NCI-H2196 (cell line): ENCODE data around the gene FAM217A.

Source experiments
- DNase-seq: peaks from one replicate; lab custom pipeline; 2025; ENCODE audit not compliant: unreplicated experiment; lab: John Stamatoyannopoulos, UW

Gene FAM217A

DNA sequence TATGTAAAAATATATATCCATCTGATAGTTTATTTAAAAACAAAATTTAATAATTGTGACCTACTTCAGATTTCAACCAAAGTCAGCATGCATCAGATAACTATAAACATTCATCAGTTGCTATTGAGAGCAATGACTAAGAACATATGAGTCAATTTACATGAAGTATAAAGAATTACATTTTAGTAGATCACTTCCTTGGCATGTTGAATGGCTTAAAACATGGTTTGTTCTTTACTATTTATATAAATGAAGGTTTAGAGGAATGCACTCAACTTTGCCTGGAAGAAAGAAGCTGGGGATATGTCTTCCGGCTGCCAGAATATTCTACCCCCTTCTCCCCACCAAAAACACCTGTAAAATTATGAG lies 6.4 kb upstream of the FAM217A start:
- no peak for DNase-seq

DNA sequence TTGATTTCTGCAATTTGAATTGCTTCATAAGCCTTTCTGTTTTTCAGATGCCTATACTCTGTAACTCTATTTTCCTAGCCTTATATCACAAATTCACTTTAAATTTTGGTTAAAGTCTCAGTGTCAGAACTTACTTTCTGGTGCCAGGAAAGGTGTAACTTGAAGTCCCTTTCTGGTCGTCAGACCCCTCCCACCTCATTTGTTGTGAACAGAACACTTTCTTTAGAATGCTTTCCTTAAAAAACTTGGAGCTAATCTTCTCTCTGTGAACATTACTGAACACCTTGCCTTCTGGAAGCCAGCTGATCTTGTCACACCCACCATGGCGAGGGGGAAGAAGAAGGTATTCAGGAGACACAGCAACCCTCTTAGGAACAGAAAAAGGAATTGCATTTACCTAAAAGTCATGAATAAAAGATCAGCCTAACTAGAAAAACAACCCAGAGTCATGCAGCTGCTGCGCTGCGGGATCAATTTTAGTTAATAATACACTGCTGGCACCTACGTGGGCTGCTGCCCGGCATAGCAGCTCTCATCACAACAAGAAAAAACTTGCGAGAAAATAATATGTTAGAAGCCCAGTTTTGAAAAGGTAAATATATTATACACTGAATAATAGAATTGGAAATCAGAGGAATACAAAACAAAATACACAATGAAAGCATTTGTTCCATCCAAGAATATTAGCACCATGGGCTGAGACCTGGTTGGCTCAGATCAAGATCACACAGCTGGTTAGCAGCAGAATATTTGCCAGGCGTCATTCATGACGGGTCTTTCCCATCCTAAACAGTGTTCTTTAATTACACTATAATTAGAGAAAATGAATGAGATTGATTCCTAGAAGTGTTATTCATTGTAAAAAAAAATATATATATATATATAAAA lies 5.8 kb upstream of the FAM217A start:
- DNase-seq = no peak

DNA sequence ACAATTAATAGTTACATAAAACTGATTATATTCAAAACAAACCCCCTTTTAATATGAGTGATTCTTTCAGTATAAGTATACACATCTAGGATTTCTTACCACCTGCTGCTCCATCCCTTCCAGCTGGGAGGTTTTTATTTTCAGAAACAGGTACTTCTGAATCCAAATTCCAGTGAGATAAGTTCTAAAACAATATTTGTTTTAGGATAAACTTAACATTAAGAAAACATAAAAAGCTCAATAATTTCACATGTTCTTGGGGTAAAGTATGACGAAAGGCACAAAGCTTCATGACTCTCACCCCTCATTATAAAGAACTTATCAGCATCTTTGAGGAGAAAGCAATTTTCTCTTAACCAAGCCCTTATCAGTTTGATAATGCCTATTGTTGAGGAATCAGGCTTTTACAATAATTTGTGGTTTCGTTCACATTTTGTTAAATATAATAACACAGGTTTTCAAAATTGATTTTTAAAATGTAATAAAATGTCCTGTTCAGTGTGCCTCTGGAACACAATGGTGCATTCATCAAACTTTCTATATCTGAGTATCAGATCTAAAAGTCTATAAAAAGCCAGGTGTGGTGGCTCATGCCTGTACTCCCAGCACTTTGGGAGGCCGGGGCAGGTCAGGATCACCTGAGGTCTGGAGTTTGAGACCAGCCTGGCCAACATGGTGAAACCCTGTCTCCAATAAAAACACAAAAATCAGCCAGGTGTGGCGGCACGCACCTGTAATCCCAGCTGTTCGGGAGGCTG lies 4.3 kb downstream of the FAM217A start:
- DNase-seq = no peak

DNA sequence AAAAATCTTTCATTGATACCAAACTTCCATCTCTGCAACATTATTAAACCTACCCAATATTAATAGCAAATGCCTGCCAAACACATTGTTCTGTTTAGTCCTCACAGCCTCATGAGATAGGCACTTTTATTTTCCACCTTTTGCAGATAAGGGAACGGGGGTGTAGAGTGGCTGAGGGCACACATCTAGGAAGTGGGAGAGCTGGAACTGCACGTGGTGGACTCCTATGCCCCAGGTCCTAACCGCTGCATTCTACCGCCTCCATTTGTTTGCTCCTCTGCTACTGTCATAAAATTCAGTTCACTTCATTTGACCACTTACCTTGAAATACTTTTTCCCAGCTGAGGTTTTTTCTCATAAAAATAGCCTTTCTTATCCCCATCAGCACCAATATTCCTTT lies 7.6 kb downstream of the FAM217A start:
- no peak for DNase-seq

DNA sequence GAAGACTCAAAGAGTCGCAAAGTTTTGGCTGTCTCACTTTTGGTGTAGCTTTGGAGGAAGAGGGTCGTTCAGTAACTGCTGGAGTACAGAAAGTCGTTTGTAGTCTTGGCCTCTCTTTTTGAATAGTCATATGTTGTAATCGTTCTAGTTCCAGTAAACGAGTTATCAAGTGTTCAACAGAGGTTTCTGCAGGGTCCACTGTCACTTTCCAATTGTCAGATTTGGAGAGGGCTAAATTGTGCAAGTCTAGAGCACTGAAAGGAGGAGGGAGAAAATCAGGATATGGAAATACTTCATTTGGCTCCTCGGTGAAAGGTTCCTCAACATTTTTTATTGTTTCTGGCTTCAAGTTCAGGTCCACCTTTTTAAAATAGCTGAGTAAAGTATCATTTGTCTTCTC lies 9.7 kb downstream of the FAM217A start:
- DNase-seq = no peak

DNA sequence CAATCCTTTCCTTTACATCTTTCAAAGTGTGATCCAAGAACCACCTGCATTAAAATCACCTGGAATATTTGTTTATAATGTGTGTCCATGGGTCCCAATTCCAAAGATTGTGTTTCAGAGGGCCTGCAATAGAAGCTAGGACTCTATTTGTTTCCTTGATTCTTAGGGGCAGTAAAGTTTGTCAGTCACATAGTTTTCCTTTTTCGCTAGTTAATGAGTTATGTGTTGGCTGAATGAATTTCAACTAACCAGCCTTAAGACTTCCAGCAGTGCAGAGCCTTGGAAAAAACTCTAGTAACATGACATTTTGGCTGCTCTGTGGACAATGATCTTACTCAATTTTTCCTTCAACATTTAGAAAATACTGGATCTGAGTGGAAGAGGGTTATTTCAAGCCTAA lies 11.3 kb downstream of the FAM217A start:
- DNase-seq = no peak

DNA sequence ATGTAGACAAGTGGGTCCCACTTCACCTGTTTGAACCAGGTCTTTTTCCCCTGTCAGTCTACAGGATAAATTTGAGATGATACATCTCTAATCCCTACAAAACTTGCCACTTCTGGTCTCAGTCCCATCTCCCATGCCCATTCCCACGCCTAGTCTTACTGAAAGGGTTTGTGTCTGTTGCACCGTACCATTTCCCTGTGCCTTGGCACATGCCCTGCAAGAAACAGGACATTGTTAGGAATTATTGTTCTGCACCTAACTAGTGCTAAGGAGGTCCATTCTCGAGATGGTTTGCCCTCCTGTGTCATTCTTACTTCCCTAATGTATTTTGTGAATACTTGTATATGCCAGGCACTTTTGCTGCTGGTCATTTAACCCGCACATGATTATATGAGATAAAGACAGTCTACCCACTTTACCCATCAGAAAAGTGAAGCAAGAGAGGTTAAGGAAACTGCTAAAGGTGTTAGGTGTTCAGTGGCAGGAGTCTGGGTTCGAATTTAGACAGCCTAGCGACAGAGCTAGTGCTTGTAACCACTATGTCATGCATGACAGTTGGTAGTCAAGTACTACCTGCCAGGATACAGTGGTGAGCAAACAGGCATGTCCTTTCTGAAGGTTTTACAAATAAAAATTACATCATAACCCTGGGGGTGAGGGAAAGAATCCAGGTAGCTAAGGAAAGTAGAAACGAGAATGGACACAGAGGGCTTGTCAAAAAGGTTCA lies 12.7 kb downstream of the FAM217A start:
- DNase-seq = no peak

DNA sequence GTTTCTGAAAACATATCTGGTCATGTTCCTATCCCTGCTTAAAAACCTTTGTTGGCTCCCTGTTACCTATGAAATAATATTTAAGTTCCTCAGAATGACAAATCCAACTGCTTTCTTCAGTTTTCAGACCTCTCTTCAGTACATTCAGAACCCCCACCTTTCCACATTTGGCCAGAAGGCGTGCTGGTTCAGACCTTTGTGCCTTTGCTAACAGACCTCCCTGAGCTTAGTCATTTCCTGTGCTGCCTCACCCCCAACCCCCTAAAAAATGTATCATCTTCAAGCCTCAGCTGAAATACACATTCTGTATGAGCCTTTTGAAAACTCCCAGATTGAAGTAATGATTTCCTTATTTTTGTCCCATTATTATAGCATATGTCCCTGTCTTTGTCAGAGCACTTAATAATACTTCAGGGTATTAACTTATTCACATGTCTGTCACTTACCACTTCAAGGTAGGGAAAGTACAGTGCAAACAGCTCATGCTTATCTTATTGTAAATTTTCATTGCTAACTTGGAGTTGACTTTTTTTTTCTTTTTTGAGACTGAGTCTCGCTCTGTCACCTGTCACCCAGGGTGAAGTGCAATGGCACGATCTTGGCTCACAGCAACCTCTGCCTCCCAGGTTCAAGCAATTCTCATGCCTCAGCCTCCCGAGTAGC lies 19.7 kb downstream of the FAM217A start:
- no peak for DNase-seq

DNA sequence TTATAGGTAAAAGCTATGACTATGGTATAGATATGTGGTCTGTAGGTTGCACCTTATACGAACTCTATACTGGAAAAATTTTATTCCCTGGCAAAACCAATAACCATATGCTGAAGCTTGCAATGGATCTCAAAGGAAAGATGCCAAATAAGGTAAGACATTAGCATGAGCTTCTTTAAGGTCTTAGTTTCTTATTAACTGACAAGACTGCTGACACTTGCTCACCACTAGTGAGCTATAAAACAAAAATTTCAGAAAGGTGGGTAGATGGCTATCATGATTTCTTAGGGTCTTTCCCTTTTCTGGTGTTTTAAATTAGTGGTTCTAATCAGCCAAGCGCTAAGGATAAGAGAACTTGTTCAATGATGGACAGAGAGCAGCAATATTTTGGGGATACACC lies 21.9 kb downstream of the FAM217A start:
- DNase-seq = no peak

DNA sequence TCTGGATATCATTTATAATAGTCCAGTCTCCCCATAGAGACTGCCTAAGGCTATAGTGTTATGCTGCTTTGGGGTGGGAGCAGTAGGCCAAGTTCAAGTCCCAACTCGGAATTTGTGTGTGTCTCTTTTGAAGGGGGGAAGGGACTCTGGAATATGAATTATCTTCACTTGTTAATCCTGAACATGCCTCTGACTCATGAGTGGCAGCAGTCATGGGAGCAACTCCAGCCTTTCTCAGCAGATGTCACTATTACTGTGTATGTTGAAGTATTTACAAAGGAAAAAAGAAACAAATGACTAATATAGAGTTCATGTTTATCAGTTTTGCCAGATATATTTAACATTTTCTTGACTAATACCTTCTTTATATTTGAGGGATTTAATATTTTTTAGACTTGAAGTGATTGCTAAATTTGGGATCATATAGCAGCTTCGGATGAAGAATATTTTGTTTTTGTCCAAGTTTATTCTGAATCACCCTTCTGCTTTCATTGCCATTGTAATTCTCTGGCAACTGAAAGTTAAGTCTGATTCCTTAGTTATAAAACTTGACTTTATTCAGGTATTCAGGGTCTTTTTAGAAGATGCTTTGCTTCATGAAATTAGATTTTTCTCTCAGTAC lies 23.4 kb downstream of the FAM217A start:
- peak; percentile 9 for DNase-seq

DNA sequence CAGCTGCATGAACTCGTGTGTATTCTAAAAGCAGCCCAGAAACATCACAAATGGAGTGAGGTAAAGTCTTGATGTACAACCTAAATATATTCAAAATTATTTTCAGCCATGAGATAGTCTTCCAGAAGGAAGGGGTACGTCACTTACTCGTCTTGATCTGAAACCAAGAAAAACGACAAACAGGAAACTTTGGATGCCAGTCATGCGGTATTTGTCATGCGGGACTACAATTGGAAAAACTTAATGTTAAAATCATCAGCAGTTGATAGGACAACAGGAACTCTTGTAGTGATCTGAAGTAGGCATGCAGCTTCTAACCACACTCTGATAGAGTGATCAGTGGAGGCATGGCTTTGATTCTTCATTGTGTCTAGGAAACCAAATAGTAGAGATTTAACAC lies 29.7 kb downstream of the FAM217A start:
- no peak for DNase-seq

DNA sequence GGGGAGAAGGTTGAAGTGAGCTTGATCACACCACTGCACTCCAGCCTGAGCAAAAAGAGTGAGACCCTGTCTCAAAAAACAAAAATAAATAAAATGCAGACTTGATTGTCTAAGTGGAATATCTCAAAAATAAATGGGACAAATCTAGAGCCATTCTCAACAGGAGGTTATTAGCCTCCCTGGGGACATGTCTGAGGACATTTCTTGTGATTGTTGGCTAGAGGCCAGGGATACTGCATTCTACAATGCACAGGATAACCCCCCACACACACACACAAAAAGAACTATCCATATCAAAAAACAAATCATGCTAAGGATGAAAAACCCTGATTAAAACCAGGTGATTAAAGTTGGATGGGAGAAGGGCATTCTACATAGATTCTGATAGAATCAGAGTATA lies 37.5 kb downstream of the FAM217A start:
- DNase-seq = no peak

DNA sequence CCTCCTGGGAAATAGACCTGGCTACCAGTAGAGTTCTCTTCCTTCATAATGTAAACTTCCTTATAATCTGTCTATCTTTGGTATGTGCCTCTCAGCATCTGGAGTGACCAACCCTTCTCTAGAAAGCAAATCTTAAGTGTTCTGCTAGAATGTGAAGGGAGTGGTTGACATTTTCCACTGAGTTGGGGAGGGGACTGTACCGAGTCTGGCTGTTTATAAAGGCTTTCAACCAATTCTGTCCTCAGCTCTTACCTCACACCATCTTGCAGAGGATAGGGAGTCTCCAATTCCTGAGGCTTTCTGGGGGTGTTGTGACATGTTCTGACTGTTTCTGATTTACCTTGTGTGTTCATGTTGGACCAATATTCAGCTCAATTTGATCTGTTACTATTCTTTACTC lies 39.6 kb downstream of the FAM217A start:
- no peak for DNase-seq

DNA sequence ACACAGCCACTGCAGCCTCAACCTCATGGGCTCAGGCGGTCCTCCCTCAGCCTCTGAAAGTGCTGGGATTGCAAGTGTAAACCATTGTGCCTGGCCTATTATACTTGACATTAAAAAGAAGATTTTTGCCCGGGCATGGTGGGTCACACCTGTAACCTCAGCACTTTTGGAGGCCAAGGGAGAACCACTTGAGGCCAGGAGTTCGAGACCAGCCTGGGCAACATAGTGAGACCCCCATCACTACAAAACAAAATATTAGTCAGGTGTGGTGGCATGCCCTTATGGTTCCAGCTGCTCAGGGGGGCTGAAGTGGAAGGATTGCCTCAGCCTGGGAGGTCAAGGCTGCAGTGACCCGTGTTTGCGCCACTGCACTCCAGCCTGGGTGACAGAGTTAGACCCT lies 42.4 kb downstream of the FAM217A start:
- DNase-seq = no peak

DNA sequence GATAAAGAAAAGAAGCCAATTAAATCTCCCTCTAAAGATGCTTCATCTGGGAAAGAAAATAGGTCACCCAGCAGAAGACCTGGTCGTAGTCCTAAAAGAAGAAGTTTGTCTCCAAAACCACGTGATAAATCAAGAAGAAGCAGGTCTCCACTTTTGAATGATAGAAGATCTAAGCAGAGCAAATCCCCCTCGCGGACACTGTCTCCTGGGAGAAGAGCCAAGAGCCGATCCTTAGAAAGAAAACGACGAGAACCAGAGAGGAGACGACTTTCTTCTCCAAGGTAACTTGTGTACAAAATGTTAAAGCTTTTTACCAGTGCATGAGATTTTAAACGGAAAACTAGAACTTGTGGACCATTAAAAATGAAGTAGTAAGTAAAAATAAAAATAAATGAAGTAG lies 46.5 kb downstream of the FAM217A start:
- no peak for DNase-seq

DNA sequence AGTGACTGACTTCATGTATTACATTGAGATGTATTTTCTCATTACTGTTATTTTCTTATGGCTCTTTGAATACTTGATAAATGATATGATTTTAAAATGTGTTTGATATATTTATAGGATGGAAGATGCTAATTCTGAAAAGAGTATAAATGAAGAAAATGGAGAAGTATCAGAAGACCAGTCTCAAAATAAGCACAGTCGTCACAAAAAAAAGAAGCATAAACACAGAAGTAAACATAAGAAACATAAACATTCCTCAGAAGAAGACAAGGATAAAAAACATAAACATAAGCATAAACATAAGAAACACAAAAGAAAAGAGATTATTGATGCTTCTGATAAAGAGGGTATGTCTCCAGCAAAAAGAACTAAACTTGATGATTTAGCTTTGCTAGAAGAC lies 47.5 kb downstream of the FAM217A start:
- DNase-seq = no peak

DNA sequence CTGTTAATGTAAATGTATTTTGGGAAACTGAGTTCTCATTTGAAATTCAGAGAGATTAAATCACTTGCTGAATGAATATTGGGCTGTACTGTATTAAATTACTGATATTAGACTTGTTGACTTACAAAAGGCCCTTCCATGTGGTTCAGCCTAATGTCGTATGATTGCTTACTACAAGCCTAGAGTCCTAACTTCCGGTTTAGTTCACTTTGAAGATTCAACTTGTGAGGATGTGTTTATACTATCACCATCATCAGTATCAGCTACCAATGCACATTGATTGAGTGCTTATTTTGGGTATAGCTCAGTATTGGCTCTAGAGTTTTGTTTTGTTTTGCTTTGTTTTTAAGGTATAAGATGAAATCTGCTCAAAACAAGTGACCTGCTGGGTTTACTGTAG lies 48.3 kb downstream of the FAM217A start:
- no peak for DNase-seq

DNA sequence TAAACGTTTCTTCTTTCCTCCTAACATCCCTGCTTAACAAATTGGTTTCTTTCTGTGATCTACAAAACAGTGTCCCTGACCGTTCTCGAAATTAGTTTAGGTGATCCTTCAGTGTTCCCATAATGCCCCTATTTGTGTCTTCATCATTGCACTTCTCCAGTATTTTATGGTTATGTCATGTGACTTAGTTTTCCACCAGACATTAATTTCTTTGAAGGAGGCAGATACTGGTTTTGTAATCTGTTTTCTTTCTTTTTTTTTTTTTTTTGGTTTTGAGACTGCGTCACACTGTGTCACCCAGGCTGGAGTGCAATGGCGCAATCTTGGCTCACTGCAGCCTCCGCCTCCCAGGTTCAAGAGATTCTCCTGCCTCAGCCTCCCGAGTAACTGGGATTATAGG lies 49.2 kb downstream of the FAM217A start:
- DNase-seq = no peak

DNA sequence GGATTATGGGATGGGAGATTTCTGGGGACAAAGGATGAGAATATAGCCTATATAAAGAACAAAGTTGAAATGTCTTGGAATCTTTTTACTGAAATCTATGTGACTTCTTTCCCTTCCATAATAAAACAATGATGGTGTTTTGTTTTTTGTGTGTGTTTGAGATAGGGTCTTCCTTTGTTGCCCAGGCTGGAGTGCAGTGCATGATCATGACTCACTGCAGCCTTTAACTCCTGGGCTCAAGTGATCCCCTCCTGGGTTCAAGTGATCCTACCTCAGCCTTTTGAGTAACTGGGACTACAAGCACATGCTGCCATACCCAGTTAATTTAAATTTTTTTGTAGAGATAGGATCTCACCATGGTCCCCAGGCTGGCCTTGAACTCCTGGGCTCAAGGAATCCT lies 50.9 kb downstream of the FAM217A start:
- no peak for DNase-seq

DNA sequence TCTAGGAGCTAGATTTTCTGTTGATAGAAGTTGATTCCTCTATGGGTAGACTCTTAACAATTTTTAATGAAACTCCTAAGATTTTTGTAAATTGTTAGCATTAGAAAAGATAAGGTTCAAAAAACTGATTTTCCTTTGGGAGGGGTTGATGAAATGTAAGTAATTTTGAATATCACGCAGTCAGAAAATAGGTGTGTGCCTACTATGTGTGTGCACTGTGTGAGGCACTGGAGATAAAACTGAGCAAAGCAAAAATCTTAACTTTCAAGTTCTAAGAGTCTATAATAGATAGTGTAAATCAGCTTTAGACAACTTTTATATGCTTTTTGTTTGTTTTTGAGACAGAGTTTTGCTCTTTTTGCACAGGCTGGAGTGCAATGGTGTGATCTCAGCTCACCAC lies 53.3 kb downstream of the FAM217A start:
- DNase-seq = no peak

DNA sequence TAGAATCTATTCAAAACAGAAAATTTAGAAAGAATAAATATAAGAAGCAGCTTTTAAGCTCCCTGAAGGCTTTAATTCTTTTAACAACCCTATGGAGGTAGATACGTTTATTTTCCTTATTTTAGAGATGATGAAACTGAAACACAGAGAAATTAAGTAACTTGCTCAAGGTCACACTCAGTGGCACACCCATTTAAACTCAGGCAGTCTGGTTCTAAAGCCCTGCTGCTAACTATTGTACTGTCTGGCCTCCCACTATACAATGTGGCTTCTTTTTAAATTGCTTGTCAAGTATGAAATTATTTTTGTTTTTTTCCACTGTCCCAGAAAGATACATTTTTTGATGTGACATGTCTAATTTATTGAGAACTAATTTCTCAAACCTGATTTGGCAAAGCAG lies 55.7 kb downstream of the FAM217A start:
- no peak for DNase-seq
